ENCODE results near the gene ZNF397. TPM values are rescaled to one million over a fixed set of nuclear protein-coding genes. Genes with fewer than 3 reads are reported as not detected.
"Not testable (repeated sequence)": the region's sequence is repeated elsewhere in the genome, so short reads cannot be mapped to it uniquely, and the experiment has no call there.

Gene ZNF397
- total RNA-seq, 1 donor from 2014 or later, result 30.3 TPM

DNA sequence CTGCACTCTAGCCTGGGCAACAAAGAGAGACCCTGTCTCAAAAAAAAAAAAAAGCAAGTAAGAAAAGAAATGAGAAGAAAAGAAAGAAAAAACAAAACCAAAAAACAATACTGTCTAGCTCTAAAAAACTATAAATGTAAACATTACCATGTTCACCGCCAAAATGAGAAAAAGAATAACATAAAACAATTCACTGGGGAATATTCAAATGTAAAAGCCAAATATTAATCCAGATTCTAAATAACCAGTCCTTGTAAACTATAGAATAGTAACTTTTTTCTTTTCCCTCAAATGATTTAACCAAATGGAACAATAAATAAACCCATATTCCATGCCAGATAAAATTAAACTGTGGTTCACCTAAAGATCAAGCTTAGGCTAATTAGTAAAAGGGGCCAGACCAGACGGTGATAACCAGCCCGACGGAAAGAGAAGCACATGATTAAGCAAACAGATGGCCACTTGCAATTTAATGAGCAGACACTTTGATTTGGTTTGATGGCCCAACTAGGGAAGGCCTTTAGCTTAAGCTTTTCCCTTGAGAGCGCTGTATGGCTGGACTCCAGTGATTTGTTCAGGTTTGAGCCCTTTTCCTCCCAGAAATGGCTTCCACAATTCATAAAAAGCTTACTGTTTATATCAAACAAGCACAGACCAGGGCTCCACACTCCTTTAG is 39.4 kb upstream of the ZNF397 start:
- Mint-ChIP-seq H3K4me1 (no peaks in the 10 kb centered on the region), H3K27ac (ENCODE audit: unreplicated experiment) (no peak overlapping the region), H3K27me3 (ENCODE audit: low read depth) (no peaks in the 10 kb centered on the region), H3K4me3 (no peak overlapping the region), H3K36me3 (ENCODE audit: low read depth) (peaks cover 13% of the 10 kb centered on the region), H3K9me3 (peaks cover 9% of the 10 kb centered on the region)
- no peak for DNase-seq (ENCODE audit: low read depth, low spot score)
- TF ChIP-seq, protein P1, sequence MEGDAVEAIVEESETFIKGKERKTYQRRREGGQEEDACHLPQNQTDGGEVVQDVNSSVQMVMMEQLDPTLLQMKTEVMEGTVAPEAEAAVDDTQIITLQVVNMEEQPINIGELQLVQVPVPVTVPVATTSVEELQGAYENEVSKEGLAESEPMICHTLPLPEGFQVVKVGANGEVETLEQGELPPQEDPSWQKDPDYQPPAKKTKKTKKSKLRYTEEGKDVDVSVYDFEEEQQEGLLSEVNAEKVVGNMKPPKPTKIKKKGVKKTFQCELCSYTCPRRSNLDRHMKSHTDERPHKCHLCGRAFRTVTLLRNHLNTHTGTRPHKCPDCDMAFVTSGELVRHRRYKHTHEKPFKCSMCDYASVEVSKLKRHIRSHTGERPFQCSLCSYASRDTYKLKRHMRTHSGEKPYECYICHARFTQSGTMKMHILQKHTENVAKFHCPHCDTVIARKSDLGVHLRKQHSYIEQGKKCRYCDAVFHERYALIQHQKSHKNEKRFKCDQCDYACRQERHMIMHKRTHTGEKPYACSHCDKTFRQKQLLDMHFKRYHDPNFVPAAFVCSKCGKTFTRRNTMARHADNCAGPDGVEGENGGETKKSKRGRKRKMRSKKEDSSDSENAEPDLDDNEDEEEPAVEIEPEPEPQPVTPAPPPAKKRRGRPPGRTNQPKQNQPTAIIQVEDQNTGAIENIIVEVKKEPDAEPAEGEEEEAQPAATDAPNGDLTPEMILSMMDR (conservative IDR thresholded peaks at IDR 0.05), result no peak

DNA sequence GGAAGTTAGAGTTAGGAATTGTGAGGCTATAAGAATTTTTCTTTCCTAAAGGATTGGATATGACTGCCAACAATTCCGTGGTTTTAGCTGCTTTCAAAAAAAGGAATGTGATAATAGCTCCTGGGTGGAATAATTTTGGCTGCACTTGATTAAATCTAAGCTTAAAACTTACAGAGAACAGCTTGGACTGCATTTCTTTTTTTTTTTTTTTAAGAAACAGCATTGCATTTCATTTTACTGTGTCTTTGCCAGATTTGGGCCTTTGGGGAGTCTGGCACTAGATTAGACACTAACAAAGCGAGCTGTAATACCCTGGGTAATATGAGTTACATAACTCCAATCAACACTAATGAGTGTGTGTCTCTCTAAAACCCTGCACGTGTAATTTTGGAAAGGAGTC is 37.8 kb upstream of the ZNF397 start:
- no peaks in the 10 kb centered on the region for H3K4me1 Mint-ChIP-seq

DNA sequence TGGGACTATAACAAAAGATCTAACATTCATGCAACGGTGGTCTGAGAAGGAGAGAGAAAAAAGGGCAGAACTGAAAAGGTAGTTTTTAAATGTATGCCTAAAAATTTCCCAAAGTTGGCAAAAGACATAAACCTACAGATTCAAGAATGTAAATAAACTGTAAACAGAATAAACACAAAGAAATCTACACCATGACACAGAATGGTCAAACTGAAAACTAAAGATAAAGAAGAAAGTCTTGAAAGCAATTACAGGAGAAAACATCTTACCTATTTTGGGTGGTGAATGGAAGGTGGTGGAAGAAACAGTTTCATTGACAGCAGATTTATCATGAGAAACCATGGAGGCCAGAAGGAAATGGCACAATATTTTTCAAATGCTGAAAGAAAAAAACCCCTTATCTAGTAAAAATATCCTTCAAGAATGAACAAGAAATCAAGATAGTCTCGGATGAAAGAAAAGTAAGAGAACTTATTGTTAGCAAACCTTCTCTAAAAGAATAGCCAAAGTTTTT is 35.6 kb upstream of the ZNF397 start:
- H3K27ac Mint-ChIP-seq (ENCODE audit: unreplicated experiment), result peak overlapping the region; percentile 39

More for the DNA sequence above, 37.8 kb upstream of the ZNF397 start:
- peaks cover 9% of the 10 kb centered on the region for H3K9me3 Mint-ChIP-seq
- H3K27me3 Mint-ChIP-seq (ENCODE audit: low read depth), result no peaks in the 10 kb centered on the region
- H3K4me3 Mint-ChIP-seq, result no peak overlapping the region
- TF ChIP-seq, protein P1 (conservative IDR thresholded peaks at IDR 0.05), result no peak
- H3K36me3 Mint-ChIP-seq (ENCODE audit: low read depth), result peaks cover 13% of the 10 kb centered on the region
- H3K27ac Mint-ChIP-seq (ENCODE audit: unreplicated experiment), result no peak overlapping the region
- no peak for DNase-seq (ENCODE audit: low read depth, low spot score)

DNA sequence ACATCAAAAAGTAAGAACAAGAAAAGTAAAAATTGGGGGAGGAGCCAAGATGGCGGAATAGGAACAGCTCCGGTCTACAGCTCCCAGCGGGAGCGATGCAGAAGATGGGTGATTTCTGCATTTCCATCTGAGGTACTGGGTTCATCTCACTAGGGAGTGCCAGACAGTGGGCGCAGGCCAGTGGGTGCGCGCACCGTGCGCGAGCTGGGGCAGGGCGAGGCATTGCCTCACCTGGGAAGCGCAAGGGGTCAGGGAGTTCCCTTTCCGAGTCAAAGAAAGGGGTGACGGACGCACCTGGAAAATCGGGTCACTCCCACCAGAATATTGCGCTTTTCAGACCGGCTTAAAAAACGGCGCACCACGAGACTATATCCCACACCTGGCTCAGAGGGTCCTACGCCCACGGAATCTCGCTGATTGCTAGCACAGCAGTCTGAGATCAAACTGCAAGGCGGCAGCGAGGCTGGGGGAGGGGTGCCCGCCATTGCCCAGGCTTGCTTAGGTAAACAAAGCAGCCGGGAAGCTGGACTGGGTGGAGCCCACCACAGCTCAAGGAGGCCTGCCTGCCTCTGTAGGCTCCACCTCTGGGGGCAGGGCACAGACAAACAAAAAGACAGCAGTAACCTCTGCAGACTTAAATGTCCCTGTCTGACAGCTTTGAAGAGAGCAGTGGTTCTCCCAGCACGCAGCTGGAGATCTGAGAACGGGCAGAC is 34.9 kb upstream of the ZNF397 start:
- not testable (repeated sequence) for H3K27ac Mint-ChIP-seq (ENCODE audit: unreplicated experiment); H3K27me3 Mint-ChIP-seq (ENCODE audit: low read depth); H3K4me1 Mint-ChIP-seq; H3K9me3 Mint-ChIP-seq; H3K4me3 Mint-ChIP-seq; DNase-seq (ENCODE audit: low read depth, low spot score)
- H3K36me3 Mint-ChIP-seq (ENCODE audit: low read depth), result peaks cover 13% of the 10 kb centered on the region

More for the DNA sequence above, 35.6 kb upstream of the ZNF397 start:
- TF ChIP-seq, protein P1 (conservative IDR thresholded peaks at IDR 0.05), result no peak
- DNase-seq (ENCODE audit: low read depth, low spot score), result no peak
- no peaks in the 10 kb centered on the region for H3K27me3 Mint-ChIP-seq (ENCODE audit: low read depth)
- peaks cover 9% of the 10 kb centered on the region for H3K9me3 Mint-ChIP-seq
- H3K36me3 Mint-ChIP-seq (ENCODE audit: low read depth), result peaks cover 13% of the 10 kb centered on the region
- no peaks in the 10 kb centered on the region for H3K4me1 Mint-ChIP-seq
- no peak overlapping the region for H3K4me3 Mint-ChIP-seq

DNA sequence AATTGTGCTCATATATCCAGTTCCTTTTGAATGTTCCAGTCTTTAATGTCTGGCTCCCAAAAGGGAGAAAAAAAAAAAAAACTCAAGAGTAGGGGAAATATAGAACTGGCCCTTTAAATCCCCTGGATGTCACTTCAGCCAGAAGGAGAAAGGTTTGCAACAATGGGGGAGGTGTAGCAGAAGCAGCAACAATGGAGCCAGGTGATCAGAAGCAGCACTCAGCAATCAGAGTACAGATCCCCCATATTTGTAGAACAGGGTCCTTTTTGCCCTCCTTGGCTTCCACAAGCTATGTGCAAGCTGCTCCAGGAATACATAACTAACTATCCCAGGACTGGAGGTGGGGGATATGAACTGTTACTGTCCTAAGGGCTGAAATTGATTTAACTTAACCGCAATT is 25.8 kb upstream of the ZNF397 start:
- Mint-ChIP-seq H3K27ac (ENCODE audit: unreplicated experiment) (no peak overlapping the region), H3K9me3 (no peaks in the 10 kb centered on the region), H3K36me3 (ENCODE audit: low read depth) (no peaks in the 10 kb centered on the region), H3K4me1 (no peaks in the 10 kb centered on the region), H3K4me3 (no peak overlapping the region), H3K27me3 (ENCODE audit: low read depth) (no peaks in the 10 kb centered on the region)
- TF ChIP-seq, protein P1 (conservative IDR thresholded peaks at IDR 0.05), result no peak
- no peak for DNase-seq (ENCODE audit: low read depth, low spot score)

DNA sequence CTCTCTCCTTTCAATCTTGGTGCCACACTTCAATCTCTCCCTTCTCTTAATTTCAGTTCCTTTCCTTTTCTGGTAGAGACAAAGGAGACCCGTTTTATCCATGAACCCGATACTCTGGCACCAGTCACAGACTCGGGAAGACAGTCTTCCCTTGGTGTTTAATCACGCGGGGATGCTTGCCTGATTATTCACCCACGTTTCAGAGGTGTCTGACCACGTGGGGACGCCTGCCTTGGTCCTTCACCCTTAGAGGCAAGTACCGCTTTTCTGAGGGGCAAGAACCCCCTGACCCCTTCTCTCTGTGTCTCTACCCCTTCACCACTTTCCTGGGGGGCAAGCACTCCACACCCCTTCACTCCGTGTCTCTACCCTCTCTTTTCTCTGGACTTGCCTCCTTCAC is 24.2 kb upstream of the ZNF397 start:
- not testable (repeated sequence) for H3K27ac Mint-ChIP-seq (ENCODE audit: unreplicated experiment); H3K4me1 Mint-ChIP-seq; DNase-seq (ENCODE audit: low read depth, low spot score); H3K36me3 Mint-ChIP-seq (ENCODE audit: low read depth); H3K4me3 Mint-ChIP-seq; H3K27me3 Mint-ChIP-seq (ENCODE audit: low read depth); H3K9me3 Mint-ChIP-seq

DNA sequence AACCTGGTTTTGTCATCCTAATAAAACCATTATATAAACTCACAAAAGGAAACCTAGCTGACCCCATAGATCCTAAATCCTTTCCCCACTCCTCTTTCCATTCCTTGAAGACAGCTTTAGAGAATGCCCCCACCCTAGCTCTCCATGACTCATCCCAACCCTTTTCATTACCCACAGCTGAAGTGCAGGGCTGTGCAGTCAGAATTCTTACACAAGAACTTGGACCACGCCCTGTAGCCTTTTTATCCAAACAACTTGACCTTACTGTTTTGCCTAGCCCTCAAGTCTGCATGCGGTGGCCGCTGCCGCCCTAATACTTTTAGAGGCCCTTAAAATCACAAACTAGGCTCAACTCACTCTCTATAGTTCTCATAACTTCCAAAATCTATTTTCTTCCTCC is 21.5 kb upstream of the ZNF397 start:
- H3K36me3 Mint-ChIP-seq (ENCODE audit: low read depth); H3K27me3 Mint-ChIP-seq (ENCODE audit: low read depth); DNase-seq (ENCODE audit: low read depth, low spot score); H3K4me1 Mint-ChIP-seq; H3K4me3 Mint-ChIP-seq; H3K9me3 Mint-ChIP-seq; H3K27ac Mint-ChIP-seq (ENCODE audit: unreplicated experiment): not testable (repeated sequence)
